NCI-H1436 (cell line): ENCODE results near the gene CBX7.

Experiments used
- DNase-seq: peaks from one replicate; lab custom pipeline; 2025; lab: John Stamatoyannopoulos, UW

The CBX7 gene

DNA sequence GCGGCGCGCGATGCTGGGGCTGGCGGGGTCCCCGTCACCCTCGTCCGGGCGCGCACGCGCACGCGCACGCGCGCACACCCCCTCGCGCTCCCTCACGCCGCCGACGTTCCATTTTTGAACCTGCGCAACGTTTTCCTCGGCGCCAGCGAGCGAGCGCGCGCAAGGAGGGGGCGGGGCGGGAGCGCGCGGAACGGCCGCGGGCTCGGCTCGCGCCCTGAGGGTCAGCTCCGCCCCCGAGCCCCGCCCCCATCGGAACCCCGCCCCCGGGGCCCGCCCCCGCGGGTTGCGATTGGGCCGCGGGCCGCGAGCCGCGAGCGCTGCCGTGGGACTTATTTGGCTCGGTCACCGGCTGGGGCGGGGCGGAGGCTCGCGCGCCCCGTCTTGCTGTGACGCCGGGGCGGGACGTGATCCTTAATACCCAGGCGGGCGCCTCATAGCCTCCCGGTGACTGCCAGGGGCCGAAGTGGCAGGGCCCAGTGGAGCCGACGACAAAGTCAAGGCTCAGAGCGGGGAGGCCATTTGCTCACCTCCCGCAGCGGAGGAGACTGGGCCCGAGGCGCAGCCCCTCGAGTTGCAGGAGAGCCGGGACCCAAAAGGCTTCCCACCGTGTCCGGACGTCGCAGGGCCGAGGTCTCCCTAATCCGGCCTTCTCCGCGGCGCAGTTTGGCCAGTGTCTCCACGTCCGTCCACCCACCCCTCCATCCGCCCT is at the start of gene CBX7:
CBX7 (minus strand) TSS at position 170 of the 709 bp plus-strand sequence. CDS start 236 bp downstream, outside the sequence.
- peak; percentile 88 for DNase-seq

DNA sequence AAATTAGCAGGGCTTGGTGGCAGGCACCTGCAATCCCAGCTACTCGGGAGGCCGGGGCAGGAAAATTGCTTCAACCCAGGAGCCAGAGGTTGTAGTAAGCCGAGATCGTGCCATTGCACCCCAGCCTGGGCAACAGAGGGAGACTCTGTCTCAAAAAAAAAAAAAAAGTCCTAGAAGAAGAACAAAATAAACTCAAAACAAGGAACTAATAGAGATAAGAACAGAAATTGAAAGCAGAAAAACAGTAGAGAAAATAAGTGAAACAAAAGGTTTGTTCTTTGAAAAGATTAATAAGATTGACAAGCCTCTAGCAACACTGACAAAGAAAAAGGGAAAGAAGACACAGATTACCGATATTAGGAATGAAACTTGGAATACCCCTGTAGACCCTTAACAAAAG is 45.1 kb upstream of the CBX7 start:
- no peak for DNase-seq

DNA sequence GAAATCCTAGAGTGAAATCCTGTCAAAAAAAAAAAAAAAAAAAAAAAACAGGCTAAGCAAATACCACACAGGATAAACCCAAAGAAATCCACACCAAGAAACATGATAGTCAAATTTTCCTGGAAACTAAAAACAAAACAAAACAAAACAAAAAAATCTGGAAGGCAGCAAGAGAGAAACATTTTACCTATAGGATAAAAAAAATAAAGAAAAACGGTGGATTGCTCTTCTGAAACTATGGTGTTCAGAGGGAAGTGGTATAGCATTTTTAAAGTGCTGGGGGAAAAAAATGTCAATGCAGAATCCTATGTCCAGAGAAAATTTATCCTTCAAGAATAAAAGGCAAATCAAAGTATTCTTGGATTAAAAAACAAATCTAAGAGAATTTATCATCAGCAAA is 41.6 kb upstream of the CBX7 start:
- DNase-seq = no peak

DNA sequence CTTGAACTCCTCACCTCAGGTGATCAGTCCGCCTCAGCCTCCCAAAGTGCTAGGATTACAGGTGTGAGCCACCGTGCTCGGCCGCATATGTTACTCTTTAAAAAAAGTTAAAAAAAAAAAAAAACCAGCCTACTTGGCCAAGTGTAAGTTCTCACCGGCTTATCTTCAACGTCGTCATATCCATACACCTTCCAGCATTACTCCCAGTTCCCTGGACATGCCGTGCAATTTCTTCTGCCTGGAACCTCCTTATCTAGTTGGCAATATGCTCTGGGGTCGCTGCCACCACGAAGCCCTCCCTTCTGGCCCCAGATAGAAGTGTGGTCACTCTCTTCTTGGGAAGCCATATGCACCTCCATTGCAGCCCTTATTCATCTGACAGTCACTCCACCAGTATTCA is 36.3 kb upstream of the CBX7 start:
- no peak for DNase-seq

DNA sequence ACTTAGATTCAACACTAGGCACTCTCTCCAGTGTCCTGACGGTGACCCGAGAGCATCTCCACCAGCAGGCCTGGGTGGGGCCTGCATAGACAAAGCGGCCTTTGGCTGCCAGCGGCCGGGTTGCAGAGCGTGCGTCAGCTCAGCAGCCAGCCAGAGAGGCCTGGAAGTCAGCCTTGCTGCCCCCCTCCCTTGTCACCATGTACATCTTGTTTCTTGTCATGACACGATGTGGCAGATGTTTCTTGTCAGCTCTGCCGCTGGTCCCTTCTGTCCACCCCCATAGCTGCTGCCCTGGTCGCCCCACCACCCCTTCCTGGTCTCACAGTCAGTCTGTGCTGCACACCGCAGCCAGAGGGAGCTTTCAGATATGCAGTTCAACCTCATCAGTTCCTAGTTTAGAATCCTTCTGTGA is 33.1 kb upstream of the CBX7 start:
- no peak for DNase-seq

DNA sequence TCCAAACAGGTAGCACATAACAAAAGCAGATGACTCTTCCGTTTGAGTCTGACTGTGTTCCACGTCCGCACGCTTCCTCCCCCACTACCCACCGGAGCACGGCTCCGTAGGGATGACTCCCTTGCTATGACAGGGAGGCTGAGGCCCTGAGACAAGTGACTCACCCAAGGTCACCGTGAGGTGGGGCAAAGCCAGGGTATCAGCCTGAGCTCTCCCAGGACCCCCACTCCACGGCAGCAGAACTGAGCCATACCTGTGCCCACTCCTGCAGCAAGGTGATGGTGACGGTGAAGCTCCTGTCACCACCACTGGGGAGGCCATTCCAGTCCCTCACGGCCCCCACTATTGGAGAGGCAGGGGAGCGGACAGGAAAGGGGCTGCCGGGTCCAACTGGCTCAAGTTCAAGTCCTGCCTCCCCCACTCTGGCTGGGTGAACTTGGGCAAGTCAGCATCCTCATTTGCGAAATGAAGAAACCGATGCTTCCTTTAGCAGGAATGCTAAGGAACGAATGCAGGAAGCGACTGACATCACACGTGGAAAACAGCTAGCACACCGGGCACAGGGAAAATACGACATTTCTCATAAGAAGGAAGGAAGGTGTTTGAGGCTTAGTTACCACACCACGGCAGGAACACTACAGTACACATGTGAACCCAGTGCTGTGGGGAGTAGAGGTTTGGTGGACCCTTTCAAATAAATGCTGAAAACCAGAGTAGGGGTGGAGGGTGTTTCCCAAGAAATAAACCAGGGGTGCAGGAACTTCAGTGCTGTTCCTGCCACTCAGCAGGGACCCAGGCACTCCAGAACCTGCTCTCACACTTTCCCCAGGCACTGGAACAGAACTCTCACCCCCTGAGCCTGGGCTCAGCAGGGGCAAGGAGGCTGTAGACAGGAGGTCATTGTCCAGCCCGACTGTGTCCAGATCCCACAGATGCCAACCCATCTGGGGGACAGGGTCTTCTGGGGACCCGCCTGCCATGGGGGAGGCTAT is 32.4 kb upstream of the CBX7 start:
- DNase-seq = no peak

DNA sequence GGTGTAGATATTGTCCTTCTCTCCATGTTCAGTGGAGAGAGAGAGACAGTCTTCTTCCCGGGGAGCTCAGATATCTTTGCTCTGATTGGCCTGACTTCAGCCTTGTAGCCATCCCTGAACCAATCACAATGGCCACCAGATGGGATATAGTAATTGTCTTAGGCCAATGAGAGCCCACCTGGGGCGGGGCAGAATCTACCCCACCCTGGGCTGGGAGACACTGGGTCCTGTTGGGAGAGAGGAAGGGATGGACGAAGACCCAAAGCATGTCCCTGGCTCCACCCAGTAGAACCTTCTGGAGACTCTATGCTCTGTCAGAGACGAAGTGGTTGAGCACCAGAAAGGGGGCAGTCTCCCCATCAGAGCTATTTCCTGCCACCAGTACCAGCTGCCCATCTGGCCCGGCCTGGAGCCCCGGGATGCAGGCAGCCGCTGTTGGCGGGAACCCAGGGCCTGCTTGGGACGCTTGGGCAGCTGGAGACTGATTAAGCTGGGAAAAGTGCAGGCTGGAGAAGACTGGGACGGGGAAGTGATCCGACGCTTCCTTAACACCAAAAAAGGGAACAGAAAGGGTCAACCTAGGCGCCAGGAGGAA is 31.6 kb upstream of the CBX7 start:
- DNase-seq = no peak

DNA sequence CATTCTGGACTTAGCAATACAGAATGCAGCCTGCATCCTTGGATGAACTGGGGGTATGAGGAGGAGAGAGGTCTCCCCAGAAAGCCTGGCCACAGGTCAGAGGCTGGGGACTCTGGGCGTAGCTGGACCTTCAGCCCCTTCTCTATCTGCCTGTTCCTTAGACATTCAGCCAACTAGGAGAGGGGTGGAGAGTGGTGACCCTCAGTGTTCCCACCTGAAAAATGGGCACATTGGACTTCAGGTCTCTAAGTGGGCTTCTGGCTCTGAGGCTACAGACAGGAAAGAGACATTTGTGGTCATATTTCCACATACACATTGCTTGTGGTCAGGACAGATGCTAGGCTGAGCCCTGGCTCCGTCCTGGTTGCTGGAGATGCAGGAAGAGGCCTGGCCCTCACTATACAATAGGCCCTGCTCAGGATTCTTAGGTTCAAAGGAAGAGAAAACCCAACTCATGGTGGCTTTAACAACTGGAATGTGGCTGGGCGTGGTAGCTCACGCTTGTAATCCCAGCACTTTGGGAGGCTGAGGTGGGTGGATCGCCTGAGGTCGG is 30.1 kb upstream of the CBX7 start:
- DNase-seq = no peak

DNA sequence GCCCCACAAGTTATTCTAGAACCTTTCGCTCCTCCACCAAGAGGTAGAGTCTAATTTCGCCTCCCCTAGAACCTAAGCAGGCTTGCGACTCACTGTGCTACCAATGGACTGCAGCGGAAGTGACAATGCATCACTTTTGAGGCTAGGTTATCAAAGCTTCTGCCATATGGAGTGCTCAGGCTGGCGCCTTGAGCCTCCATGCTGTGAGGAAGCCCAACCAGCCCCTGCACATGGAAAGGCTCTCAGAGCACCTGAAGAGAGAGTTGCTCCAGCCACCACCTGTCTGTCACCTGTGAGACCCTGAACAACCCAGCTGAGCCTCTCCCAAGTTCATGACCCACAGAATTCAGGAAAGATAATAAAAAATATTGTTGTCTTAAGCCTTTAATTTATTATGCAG is 29.3 kb upstream of the CBX7 start:
- DNase-seq = no peak

DNA sequence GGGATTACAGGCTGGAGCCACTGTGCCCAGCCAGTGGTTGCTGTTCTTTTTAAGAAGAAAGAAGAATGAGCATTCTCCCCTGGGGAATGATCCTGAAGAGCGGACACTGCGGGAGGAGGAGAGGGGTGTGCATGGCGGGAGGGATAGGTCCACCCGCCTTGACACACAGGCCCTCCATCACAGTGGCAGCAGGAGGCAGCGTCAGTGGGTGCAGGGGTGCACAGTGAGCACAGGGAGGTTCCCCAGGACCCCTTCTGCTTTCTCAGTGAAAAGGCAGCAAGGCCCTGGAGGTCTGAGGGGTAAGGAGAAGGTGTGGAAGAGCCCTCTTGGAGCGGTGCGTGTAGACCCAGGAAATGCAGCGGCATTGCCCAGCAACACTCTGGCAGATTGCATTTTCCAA is 28.9 kb upstream of the CBX7 start:
- DNase-seq = no peak

DNA sequence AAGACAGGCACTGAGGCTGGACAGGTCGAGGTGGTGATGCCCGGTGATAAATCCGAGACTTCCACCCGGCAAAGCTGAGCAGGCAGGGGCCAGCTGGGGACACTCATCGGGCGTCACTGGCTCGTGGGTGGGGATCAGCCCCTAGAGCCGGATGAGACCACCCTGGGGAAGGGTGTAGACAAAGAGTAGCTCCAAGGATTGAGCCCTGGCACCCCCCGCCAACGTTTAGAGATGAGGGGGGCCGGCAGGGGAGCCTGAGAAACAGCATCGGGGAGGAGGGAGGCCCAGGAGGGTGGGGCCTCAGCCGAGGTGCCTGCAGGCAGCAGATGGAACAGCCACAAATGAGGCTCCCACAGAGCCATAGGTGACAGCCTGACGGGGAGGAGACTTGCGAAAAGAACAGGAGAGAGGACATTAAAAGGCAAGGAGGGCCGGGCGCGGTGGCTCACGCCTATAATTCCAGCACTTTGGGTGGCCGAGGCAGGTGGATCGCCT is 27.4 kb upstream of the CBX7 start:
- no peak for DNase-seq

DNA sequence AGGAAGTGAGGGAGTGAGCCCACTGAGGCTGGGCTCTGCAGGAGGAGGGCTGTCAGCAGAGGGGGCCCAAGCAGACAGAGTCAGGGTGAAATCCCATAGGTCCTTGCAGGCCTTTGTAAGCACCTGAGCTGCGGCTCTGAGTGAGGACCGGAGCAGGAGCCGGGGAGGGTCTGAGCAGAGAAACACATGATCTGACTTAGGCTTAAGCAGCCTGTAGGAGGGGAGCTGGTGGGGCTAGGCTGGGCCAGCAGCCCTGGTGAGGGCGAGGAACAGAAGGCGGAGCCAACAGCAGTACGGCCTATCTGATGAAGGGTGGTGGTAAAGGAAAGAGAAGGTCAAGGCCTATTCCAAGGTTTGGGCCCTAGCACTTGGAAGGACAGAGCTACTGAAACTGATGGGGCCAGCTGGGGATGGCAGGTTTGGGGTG is 26.9 kb upstream of the CBX7 start:
- no peak for DNase-seq

DNA sequence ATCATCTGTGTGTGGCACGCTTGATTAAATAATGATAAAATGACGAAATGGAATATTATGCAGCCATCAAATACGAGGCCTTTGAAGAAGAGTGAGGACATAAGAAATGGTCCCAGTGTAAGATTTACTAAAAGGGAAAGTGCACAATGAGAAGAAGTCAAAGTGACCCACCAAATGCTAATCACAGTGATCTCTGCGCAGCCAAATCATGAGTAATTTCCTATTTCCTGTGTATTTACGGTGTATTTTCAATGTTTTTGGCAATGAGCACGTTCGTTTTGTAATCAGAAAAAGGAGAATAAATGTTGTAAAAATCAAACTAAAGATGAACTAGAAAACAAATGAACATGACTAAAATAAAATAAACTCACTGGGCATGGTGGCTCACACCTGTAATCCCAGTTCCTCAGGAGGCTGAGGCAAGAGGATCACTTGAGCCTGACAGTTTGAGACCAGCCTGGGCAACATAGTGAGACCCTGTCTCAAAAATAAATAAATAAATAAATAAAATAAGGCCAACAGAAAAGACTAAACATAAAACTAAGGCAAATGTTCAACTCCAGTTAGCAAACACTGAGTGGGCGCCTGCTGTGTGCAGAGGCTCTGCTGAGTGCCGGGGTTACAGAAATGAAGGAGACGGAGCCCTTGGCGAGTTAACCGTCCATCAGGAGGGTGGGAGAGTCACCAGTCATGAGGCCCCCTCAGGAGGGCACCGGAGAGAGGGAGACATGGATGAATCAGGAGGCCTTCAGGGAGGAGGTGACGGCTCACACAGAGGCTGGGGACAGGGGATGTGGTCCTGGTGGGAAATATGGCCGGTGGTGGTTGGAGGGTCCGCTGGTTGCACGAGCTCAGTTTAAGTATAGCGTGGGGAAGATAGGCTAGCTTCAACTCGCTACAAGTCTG is 26.0 kb upstream of the CBX7 start:
- no peak for DNase-seq

DNA sequence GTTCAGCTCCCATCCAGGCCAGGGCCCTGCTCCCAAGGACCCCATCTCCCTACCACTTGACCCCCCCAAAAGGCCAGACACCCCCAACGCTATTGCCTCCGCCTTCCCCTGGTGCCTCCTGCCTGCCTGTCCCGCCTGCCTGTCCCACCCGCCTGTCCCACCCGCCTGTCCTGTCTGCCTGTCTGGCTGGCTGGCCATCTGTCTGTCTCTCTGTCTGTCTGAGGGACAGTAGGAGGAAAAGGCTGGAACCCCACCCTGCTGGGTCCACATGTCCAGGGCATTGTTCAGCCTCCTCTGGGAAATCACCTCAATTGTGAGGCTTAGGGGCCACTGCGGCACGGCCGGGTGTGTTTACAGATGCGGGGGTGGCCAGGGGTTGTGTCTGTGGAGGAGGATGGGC is 25.3 kb upstream of the CBX7 start:
- no peak for DNase-seq

DNA sequence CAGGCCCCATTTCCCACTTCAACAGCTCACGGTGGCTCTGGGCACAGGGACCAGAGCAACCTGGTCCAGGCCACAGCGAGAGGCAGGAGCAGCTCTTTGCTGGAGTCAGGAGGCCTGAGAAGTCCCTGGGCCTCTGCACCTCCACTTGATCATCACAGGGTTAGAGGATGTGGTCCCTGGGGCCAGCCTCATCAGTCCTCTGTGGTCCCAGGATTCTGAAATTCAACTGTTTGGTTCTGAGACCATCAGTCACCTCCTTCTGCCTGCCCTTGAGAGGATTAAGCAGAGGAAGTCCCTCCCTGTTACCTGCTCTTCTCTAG is 24.9 kb upstream of the CBX7 start:
- no peak for DNase-seq

DNA sequence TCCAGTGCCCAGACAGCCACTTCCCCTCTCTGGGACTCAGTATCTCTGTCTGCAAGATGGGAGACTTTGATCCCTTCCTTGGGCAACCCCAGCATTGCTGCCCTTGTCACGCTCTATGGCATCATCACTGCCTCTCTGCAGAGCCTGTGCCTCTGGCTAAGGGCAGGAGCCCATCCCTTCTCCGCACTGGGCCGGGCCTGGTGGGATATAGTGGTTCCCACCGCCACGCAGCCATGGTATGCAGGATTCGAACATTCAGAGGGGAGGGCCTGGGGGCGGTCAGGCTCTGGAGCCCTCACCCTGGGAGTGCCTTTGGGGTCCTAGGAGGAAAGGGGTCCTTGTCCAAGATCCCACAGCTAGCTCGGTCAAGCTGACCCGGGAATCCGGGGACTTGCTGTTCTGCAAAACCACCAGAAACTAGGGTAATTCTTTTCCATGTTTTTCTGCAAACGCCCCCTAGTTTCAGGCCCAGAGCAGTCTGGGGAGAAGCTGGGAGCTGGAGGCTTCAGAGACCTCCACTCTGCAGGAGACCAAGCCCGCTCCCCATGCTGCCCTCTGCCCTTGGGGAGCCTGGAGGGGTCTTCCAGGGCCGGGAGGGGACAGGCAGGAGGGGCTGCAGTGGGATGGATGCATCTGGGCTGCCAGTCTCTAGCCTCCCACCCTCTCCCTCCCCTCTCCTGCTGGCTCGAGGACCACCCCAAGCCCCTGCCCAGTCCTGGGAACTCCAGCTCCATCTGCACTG is 24.4 kb upstream of the CBX7 start:
- DNase-seq = no peak

DNA sequence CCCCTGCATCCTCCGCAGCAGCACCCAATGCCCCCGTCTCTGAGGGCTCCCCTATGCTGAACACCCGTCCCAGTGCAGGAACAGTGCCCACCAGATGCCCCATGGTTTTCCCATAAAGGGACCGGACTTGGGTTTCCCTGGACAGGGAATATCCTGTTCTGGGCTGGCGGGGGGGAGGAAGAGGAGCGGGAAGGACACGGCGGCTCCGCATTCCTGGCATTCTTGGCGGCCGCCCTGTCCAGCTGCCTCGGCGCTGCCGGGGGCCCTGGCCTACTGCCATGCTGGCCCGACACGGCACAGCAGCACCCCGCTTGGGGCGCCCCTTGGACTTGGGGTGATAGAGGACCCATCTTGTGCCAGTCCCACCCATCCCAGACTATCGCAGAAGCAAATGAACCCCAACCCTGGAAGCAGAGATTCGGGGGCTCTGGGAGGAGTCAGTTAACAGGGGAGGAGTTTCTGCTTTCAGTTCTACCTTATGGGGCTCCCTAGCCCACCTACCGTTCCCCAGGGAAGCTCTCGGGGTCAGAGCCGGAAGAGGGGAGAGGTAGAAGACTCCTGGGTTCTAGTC is 23.7 kb upstream of the CBX7 start:
- DNase-seq = no peak

DNA sequence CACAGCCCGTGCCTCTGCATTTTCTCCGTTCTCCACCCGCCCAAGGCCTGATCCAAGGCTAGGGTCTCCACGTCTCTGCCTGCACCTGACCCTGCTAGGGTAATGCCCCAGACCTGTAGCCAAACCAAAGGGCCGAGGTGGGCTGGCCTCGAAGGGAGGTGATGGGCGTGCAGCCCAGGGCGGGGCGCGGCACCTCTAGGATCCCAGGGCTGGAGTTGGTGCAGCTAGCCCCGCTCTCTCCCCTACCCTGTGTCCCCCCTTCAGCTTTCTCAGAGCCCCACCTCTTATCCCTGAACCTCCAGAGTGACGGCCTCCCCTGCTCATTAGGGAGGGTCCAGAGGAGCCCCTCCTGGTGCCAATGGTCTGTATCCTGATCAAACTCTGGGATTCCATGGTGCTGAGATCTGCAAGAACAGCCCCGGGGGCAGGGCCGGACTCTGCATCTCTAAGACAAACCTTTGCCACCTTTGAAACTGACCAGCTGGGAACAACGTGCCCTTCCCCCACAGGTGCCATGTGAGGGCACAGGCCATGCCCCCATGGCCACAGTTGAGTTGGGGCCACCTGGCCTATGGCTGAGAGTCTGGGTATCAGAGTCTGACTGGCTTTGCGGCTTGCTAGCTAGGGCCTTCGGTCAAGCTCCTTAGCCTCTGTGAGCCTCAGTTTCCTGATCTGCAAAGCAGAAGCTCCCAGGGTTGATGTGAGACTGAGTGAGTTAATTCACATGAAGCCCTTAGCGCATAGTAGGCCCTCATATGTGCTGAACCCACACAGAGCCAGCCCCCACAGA is 23.1 kb upstream of the CBX7 start:
- DNase-seq = no peak
